HFF-Myc (cell line): ENCODE data around the gene BTBD1.
"Not testable (repeated sequence)": the region's sequence is repeated elsewhere in the genome, so short reads cannot be mapped to it uniquely, and the experiment has no call there.

ENCODE experiments used
- DNase-seq: peaks from one replicate; pipeline ENCODE4 v3.0.0-alpha.2; 2011; ENCODE audit warnings: low read depth; ENCODE audit errors: extremely low read depth
- H3K4me3 ChIP-seq: replicated peaks from 2 replicates; pipeline ENCODE4 v1.5.1; 2011; ENCODE audit warnings: low read depth, mild to moderate bottlenecking, control low read depth, low read length
- TF ChIP-seq, protein P1 (sequence below): IDR thresholded peaks from 2 replicates; pipeline ENCODE4 v1.5.1; 2012; ENCODE audit warnings: mild to moderate bottlenecking, low read depth, low read length, control low read depth; ENCODE audit errors: missing control alignments

Gene BTBD1

DNA sequence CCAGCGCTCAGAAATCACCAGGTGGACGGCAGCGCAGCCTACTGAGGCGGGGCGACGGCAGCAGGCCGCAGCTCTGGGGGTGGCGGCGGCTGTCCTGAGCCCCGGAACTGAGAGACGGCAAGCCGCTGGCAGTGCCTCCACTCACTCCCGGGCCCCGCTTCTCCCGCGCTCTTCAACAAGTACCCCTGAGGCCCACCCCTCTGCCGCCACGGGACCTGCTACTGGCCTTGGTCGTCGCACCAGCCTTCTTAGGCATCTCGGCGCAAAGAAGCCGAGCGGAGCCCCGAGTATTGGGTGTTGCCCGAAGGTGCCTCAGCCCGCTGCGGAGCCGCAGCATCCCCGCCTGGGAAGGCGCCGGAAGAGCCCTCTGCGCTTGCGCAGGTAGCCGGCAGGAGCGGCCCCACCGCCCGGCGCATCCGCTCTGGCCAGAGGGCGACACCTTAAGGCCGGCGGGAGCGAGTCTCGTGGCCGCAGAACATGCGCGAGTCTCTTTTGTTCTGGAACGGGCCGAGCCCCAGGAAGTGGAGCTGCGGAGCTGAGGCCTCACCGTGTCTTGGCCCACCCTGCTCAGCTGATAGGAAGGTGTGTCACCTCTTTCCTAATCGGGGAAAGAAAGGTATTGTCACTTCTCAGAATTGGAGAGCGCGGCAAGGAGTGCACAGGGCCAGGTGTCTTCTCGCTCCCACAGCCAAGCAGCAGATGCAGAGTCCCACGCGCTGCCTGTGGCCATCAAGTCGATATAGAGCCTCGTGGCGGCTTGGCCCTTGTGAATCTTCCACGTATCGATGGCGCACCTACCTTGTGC lies 55.6 kb downstream of the BTBD1 start, which contains the start of gene C15orf40:
TSS of gene C15orf40 (minus strand) at position 369 of the 805 bp plus-strand sequence. CDS start at position 337, 32 bp downstream.
- TF ChIP-seq, protein P1, sequence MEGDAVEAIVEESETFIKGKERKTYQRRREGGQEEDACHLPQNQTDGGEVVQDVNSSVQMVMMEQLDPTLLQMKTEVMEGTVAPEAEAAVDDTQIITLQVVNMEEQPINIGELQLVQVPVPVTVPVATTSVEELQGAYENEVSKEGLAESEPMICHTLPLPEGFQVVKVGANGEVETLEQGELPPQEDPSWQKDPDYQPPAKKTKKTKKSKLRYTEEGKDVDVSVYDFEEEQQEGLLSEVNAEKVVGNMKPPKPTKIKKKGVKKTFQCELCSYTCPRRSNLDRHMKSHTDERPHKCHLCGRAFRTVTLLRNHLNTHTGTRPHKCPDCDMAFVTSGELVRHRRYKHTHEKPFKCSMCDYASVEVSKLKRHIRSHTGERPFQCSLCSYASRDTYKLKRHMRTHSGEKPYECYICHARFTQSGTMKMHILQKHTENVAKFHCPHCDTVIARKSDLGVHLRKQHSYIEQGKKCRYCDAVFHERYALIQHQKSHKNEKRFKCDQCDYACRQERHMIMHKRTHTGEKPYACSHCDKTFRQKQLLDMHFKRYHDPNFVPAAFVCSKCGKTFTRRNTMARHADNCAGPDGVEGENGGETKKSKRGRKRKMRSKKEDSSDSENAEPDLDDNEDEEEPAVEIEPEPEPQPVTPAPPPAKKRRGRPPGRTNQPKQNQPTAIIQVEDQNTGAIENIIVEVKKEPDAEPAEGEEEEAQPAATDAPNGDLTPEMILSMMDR, result peak; percentile 46
- H3K4me3 ChIP-seq, result peak within 1 kb of the TSS; percentile 93
- peak; percentile 66 for DNase-seq

DNA sequence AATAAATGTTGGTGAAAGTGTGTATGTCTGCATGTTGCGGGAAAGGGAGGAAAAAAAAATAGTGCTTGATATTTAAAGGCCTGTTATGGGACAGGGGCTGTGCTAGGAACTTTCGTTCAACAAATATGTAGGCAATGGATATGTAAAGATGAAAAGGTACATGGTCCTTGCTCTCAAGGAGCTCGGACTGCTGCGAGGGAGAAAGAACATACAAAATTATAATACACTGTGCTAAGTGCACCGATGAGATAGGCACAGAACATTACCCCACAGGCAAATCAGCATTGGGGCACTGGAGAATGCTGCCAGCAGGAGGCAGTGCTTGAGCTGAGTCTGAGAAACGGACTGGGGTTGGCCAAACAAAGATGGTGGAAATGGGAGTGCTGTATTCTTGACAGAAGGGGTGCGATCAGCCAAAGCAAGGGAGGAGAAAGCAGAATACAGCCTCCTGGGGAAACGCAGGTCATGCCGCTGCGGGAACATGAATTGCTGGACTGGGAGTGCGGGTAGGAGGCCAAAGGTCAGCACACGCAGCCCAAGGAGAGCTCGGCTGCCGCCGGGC lies 56.3 kb downstream of the BTBD1 start:
- peak overlapping the region; percentile 93 for H3K4me3 ChIP-seq
- peak; percentile 61 for DNase-seq
- TF ChIP-seq, protein P1, result peak; percentile 91

DNA sequence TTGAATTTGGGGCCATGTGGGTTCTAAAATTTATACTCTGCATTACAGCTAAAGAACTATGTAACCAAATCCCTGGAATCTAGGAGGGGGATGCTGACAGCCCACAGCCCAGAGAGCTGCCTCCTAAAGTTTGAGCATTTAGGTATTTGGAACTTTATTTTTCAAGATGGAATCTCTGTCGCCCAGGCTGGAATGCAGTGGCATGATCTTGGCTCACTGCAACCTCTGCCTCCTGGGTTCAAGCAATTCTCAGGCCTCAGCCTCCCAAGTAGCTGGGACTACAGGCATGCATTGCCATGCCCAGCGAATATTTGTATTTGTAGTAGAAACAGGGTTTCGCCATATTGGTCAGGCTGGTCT lies 66.4 kb downstream of the BTBD1 start:
- not testable (repeated sequence) for DNase-seq, H3K4me3 ChIP-seq

DNA sequence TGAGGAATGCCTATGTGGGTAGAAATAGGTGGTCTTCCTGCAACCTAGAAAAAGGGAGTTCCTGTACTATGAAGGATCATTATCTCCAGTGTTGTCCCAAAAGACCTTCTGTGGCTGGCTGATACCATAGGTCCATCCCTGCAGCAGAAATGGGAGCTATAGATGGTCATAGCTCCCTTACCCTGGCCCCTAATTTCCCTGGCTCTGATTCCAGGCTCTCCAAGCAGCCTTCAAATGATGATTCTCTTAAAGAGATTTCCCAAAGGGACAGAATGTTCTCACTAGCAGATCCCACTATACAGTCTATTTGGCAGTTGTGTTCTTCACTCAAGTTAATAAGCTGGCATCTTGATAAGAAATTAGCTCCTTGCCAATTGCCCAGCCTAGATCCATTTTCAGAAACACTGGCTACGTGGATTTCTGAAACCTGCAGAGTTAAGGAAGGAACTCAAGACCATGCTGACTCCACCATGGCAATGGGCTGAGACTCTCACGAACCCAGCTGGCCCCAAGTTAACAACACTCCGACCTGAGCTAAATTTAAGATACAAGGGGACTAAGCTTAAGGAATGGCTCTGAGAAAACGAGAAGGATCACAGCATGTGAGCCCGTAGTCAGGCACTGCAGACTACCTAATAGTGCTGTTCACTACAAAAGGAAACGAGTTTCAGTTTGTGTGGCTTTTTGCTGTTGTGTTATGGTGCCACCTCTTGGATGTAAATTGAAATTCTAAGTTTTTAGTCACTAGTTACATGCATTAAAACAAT lies 67.0 kb downstream of the BTBD1 start:
- H3K4me3 ChIP-seq, result peak overlapping the region; percentile 14; the same call in 1 of the 2 replicates
- DNase-seq, result peak; percentile 46
- TF ChIP-seq, protein P1, result peak; percentile 34

DNA sequence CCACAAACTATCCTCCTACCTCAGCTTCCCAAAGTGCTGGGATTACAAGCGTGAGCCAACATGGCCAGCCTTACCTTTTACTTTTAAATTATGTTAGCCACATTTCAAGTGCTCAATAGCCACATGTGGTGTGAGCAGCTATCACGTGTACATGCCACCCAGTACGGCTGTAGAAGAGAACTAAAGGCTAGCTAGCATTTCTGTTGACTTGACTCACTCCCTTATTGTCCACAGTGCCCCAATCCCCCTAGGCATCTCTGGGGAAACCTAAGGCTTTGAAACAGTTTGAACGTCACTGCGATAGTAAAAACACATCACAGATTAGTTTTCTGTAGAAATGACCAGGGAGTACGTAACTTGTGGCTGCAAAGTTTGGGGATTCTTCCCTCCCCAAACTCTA lies 67.6 kb downstream of the BTBD1 start:
- TF ChIP-seq, protein P1, result no peak
- H3K4me3 ChIP-seq, result no peak overlapping the region
- no peak for DNase-seq

DNA sequence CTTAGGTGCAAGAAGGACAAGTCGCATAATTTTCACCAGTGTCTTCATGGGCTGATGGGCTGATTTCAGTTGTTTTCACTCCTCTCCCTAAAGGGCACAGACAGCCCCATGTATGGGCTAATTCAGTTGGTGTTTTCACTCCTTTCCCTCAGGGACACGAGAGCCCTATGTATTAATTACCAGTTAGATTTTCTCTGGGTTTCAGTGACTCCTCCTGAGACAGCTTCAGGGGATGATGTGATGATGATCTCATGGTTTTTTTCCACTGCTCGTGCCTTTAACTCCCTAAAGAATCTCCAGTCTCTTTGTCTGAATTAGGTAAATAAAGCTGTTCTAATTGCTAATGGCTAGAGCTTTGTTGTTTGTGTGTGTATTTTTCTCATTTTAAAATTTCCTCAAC lies 71.1 kb downstream of the BTBD1 start:
- H3K4me3 ChIP-seq, result no peak overlapping the region
- no peak for DNase-seq
- TF ChIP-seq, protein P1, result no peak

DNA sequence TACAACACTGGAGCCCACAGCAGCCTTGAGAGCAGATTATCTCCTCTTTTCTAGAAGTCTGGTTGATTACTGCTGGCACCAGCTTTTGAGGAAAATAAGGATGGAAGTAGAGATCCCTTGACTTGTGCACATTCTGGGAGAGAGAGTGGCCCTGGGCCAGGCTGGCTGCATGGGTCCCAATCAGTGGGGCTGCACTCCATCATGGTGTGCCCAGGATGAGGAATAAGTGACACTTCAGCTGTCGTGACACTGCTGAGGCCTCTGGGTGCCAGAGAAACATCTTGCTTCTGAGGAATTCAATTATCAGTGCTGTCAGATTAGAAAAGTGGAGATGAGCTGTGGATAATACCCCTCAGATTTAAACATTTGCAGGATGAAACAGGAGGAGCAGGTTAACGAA lies 72.0 kb downstream of the BTBD1 start:
- no peak for DNase-seq
- TF ChIP-seq, protein P1, result no peak
- no peak overlapping the region for H3K4me3 ChIP-seq
